GM19395 (cell line): ENCODE results near the gene DTX3.
A peak's percentile ranks its signal among the peaks of the same experiment; 100 is the strongest.
"Not testable (repeated sequence)": the region's sequence is repeated elsewhere in the genome, so short reads cannot be mapped to it uniquely, and the experiment has no call there.

Experiments used
- ATAC-seq: cut with Tn5 transposase; IDR thresholded peaks from one replicate; pipeline ENCODE4 v1.9.1; 2021; ENCODE audit warnings: mild to moderate bottlenecking, moderate library complexity; ENCODE audit not compliant: unreplicated experiment

The DTX3 gene

DNA sequence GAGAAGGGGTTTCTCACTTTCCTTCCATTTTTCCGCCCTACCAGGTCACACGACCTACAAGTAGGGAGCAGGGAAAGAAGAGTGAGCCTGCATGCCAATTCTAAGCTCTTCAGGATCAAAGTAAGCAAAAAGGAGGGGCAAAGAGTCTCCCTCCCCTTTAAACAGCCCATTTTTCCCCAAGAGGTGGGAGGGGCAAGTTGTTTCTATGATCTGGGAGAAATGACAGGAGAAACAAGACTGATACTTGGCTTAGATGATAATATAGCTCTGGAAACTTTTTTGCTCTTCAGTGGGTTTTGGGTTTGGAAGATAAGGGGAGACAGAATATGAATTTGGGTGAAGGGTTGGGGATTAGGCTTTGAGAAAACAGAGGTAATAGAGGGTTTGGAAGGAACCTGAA, 1.8 kb downstream of the DTX3 start:
- ATAC-seq = no peak

GRCh38 chr12:57606821-57607220, 2.2 kb downstream of the DTX3 start:
- no peak for ATAC-seq

DNA sequence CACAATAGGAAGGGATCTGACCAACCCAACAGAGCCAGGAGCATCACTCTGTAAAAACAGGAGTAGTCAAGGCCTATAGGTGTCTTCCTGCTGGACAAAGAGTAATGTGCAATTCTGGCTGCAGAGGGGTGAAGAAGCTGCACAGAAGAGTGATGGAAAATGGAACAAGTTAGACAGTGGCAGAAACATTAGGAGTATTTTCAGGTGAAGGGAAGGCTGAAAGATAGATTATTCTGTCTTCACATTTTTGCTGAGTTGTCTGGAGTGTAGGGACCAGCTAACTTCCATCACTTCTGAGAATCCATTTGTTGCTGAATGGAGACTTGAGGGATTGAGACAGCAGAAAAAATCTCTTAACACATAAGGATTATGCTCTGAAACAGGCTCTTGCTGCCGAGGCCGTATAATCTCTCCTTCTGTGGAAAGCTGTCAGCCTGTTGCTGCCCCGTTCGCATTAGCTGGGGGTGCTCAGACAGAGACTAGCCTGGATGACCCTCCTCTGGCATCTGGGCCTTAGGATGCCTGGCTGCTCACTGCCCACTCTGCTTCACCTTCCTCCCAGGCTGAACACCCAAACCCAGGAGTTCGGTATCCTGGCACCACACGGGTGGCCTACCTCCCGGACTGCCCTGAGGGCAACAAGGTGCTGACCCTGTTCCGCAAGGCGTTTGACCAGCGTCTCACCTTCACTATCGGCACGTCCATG, 3.5 kb downstream of the DTX3 start:
- ATAC-seq = no peak

GRCh38 chr12:57609101-57609780, 4.6 kb downstream of the DTX3 start:
- no peak for ATAC-seq

GRCh38 chr12:57609781-57610553, 5.3 kb downstream of the DTX3 start:
- ATAC-seq = no peak

DNA sequence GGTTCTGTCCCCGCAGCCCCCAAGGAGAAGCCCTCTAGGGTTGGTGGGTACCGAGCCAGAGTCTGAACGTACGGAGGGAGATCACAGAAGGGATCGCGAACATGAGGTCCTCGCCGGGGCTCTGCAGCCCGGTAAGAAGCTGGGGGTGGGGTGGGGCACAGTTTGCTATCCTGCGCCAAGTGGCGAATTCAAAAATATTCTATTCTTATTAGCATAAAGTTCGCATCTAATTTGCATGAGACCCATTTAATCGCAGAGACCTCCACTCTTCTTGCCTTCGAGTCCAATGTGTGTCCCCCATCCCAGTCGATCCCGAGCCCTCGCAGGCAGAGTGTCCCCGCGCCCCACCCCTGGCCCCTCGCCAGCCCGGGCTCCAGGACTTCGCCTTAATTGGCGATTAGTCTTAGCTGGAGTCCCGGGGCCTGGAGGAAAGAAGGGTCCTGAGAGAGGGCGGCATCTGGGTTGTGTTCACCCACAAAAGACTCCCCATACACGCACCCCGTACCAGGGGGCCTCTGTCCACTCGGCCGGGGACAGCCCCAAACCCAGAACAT, 6.0 kb downstream of the DTX3 start:
- no peak for ATAC-seq

DNA sequence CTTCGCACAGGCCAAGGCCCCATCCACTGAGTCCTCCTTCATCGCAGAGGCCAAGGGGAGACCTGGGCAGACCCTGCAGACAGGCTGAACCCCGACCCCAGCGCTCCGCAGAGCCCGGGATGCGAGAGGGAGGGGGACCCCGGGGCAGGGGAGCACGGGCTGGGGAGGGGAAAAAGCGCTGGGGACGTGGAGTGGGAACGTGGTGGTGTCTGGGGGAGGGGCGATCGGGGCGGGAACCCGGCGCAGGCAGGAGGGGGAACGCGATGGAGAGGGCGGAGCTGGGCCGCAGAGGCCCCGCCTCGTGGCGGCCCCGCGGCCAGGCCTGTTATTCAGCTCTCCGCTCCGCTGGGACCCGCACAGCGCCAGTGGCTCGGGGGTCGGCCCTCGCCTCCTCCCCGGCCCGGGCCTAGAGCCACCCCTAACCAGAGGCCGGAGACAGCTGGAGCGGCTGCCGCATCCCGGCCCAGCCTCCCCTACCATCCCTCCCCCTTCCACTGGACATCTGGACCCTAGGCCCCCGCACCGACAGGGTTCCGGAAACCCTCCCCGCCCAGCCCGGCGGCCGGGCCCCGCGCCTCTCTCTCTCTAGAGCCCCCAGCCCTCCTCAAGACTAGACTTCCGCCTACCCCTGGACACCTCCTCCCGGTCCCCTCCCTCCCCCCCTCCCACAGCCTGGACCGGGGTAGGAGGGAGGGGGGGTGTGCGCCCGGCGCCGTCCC, 6.6 kb downstream of the DTX3 start, which contains the start of gene ARHGEF25:
ARHGEF25 (plus strand) TSS at position 328 of the 719 bp plus-strand sequence. CDS start 460 bp downstream, outside the sequence.
- ATAC-seq = peak; percentile 58

GRCh38 chr12:57611827-57612710, 7.4 kb downstream of the DTX3 start:
- ATAC-seq = no peak

DNA sequence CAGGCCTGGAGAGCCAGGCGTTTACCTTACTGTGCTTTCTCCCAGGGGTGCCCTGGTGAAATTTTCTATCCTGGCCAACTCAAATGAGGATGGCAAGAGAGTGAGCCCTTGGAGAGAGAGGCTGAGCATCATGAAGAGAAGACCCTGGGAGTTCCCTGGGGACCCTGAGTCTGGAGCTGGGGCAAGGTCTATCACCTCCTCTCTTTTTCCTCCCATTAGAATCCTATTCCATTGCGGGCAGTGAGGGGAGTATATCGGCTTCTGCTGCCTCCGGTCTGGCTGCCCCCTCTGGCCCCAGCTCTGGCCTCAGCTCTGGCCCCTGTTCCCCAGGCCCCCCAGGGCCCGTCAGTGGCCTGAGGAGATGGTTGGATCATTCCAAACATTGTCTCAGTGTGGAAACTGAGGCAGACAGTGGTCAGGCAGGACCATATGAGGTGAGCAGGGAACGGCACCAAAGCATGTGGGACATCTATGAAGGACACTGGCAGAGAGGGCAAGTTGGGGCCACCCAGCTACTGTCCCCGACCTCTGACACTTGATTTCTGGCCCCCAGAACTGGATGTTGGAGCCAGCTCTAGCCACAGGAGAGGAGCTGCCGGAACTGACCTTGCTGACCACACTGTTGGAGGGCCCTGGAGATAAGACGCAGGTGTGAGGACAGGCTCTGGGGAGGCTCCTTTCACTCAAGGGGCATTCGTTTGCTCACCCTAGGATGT, 8.2 kb downstream of the DTX3 start:
- no peak for ATAC-seq

- no peak for ATAC-seq
These were observed 8.9 kb downstream of the DTX3 start for GRCh38 chr12:57613427-57614109.

DNA sequence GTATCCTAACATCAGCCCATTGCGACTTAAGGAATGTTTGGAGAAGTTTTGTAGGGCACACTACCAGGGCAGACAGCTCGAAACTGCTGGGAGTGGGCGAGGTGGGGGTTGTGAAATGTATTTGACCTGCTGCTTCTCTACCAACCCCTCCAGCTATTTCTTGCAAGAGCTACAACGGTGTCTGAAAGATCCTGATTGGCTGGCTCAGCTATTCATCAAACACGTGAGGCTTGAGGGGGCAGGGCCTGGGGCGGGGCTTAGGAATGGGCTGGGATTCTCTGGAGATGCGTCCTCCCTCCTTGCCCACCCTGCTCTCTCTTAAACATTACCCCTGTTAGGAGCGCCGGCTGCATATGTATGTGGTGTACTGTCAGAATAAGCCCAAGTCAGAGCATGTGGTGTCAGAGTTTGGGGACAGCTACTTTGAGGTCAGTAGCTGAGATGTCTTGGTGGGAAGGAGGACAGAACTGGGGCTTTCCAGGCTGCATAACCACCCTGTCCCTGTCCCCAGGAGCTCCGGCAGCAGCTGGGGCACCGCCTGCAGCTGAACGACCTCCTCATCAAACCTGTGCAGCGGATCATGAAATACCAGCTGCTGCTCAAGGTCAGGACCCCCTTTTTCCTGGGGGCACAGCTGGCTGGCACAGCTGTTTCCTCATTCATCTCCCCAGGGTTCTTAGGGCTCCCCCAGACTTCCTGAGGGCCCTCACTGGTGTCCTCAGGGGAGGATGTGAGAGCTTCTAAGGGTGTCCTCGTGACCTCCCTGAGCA, 9.7 kb downstream of the DTX3 start:
- ATAC-seq = peak; percentile 69

- ATAC-seq = no peak
These were observed 10.4 kb downstream of the DTX3 start for GRCh38 chr12:57614948-57615500.

DNA sequence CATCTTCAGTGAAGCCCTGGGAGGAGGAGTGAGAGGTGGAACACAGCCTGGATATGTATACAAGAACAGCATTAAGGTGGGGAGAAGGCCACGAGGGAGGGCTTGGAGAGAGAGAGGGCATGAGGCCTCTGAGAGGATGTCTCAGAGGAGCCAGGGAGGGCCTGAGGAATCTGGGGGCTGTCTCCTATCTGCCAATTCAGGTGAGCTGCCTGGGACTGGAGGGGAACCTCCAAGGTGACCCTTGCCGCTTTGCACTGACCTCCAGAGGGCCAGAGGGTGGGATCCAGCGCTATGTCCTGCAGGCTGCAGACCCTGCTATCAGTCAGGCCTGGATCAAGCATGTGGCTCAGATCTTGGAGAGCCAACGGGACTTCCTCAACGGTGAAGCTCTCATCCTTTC, 11.0 kb downstream of the DTX3 start:
- ATAC-seq = no peak

GRCh38 chr12:57616383-57617101, 11.9 kb downstream of the DTX3 start:
- no peak for ATAC-seq

DNA sequence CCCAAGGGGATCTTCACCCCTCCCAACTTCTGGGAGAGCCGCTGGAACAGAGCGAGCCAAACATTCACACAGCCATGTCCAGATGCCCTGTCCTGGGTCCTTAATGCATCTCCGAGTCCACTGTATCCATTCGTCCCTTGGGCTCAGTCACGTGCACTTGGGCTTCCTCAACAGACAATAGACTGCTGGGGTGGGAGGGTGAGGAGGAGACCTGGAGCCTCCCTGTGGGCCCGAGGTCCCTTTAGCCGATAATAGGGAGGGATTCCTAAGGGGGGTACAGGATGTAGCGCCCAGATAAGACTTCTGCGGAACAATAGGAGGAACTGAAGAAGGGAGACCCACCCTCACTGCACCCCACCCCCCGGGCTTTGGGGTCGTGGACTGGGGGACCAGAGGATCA, 13.3 kb downstream of the DTX3 start:
- no peak for ATAC-seq

- not testable (repeated sequence) for ATAC-seq
These were observed 13.8 kb downstream of the DTX3 start for GRCh38 chr12:57618431-57618830.

- ATAC-seq = no peak
These were observed 14.4 kb downstream of the DTX3 start for GRCh38 chr12:57618966-57619433.
